ENCODE results near the gene FAF1.

DNA sequence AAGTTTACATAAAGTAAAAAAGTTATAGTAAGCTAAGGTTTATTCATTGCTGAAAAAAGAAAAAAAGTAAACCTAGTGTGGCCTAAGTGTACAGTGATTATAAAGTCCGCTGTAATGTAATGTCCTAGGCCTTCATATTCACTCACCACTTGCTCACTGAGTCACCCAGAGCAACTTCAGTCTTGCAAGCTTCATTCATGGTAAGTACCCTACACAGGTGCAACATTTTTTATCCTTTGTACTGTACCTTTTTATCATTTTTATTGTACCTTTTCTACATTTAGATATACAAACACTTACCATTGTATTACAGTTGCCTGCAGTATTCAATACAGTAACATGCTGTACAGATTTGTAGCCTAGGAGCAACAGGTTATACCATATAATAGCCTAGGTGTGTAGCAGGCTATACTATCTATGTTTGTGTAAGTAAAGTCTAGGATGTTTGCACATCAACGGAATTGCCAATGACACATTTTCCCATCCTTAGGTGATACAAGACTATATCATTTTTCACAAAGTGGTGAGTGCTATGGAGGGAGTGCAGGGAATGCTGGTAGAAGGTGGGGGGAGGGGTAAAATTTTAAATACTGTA lies 478.8 kb downstream of the FAF1 start:
- TF ChIP-seq ZFP37 (tag by site-specific recombination; IDR thresholded peaks at IDR 0.05) (no peak), ZNF311 (tag by site-specific recombination; IDR thresholded peaks at IDR 0.05; ENCODE audit: borderline replicate concordance) (no peak)
- TF ChIP-seq, protein P1, sequence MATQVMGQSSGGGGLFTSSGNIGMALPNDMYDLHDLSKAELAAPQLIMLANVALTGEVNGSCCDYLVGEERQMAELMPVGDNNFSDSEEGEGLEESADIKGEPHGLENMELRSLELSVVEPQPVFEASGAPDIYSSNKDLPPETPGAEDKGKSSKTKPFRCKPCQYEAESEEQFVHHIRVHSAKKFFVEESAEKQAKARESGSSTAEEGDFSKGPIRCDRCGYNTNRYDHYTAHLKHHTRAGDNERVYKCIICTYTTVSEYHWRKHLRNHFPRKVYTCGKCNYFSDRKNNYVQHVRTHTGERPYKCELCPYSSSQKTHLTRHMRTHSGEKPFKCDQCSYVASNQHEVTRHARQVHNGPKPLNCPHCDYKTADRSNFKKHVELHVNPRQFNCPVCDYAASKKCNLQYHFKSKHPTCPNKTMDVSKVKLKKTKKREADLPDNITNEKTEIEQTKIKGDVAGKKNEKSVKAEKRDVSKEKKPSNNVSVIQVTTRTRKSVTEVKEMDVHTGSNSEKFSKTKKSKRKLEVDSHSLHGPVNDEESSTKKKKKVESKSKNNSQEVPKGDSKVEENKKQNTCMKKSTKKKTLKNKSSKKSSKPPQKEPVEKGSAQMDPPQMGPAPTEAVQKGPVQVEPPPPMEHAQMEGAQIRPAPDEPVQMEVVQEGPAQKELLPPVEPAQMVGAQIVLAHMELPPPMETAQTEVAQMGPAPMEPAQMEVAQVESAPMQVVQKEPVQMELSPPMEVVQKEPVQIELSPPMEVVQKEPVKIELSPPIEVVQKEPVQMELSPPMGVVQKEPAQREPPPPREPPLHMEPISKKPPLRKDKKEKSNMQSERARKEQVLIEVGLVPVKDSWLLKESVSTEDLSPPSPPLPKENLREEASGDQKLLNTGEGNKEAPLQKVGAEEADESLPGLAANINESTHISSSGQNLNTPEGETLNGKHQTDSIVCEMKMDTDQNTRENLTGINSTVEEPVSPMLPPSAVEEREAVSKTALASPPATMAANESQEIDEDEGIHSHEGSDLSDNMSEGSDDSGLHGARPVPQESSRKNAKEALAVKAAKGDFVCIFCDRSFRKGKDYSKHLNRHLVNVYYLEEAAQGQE (tag by site-specific recombination; IDR thresholded peaks at IDR 0.05), result no peak

Measured in HEK293 (cell line).